ENCODE data around the gene KLHL30. TPM values are rescaled to one million over a fixed set of nuclear protein-coding genes. Genes with fewer than 3 reads are reported as not detected.

KLHL30 gene
- total RNA-seq, 1 experiment from 2014 or later, result not detected

DNA sequence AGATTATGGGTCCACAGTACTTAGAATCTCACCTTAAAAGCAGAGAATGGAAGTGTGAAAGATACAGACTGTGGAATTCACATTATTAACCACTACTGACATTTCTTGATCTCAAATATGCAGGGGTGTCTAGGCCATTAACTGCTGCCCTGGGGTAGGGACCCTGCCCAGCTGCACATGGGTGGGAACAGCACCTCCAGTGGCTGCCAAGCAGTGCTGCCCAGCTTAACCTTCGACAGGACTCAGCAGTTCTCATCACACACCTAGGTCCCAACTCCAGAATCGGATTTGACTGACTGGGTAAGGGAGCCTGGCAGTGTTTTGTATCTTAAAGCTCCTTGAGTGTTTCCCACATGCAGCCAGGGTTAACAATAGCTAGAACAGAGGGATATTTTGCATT, 35.2 kb downstream of the KLHL30 start:
- no peak for DNase-seq (ENCODE audit: low read depth)

DNA sequence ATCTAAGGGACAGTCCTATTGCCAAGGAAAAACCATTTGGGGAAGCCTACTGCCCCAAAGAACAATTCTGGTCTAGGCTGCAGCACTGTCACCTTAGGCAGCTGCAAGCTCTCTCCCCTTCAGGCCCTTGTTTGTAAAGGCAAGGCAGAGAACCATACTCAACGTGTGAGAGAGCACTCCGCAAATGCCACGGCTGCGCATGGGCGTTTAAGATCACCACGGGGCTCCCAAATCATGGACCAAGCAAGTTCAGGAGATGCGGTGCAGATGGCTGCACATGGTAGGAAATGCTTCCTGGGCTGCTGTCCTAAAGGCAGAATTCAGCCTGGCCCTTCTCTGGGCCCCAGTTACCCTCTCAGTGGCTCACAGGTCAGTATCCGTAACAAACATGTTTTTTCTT, 35.8 kb downstream of the KLHL30 start:
- DNase-seq (ENCODE audit: low read depth), result no peak

DNA sequence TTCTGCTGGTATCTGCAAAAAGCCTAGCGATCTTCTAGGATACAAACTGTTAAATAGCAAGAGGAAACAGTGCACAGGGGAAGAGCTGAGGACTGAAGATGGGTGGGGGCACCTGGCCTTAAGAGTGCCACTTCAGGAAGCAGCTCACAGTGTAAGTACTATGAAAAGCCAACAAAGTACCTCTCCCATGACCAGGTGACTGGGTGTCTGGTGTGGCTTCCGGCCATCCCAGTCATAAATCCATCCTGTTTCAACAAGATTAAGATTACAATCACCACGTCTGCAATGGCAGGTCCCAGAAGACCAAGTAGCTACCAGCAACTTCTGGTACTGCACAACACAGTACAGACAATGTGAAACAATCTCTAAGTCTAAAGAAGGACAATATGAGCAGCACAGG, 36.2 kb downstream of the KLHL30 start:
- DNase-seq (ENCODE audit: low read depth), result no peak

DNA sequence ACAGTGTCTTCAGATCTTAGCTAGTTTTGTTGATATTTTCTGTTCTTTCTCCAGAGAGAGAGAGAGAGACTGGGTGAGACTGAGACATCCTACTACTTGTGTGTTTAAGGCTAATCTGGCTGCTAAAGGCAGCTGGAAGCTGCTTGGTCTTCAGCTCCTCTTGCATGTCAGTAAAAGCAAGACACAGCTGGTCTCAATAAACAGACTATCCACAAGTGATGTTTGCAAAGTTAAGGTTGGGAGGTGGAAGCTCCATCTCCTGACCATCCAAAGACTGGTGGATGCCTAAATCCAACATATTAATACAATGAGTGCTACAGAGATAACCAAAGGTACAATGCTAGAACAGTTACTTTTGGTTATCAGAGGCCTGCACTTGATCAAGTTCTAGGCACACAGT, 38.1 kb downstream of the KLHL30 start:
- DNase-seq (ENCODE audit: low read depth), result no peak

DNA sequence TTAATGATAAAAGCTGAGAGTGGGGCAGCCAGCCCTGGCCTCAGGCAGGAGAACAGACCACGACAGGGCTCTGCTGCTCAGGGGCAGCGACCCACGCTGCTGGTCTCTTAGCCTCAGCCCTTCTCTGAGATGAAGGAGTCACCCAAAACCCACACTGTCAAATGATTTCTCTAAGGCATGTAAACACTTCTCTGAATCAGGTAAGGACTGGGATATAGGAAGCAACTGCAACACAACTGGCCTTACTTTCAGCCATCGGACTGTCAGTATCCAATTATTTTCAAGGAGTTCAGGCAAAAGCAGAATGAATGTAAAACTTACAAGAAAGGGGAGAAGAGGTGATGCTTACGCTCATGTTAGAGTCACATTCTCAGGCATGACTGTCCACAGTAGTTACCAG, 42.1 kb downstream of the KLHL30 start:
- no peak for DNase-seq (ENCODE audit: low read depth)

DNA sequence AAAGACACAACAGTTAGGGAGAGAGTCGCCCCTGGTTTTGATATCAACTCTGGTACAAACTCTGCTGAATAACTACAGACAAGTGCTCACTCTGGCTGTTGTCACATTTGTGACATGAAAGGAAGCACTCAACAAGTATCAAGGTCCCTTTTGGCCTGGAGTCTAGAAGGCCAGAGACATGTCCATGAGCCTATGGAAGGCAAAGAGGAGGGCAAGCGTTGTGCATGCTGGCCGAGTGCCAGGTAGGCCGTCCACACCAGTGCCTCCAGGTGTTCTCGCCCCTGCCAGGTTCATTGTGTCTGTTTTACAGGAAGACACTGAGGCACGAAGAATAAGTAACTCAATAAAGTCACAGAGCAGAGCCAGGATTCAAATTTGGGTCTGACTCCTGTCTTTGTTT, 43.9 kb downstream of the KLHL30 start:
- no peak for DNase-seq (ENCODE audit: low read depth)

DNA sequence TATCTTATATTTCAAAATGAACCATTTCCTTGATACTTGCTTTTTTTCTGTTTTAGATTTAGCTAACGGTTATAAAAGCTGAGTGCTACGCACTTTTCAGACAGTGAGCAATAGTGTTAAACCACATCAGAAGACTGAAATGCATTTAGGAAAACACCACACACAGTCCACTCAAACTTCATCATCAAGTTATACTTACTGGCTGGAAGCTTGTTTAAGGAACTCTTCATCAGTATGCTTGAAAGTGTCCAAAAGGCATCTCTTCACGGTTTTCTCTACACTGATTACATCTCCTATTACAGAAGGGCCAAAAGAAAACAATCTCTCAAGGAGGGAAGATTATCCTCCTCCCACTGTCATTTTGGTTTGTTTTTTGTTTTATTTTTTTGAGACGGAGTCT, 45.4 kb downstream of the KLHL30 start:
- DNase-seq (ENCODE audit: low read depth), result no peak

- DNase-seq (ENCODE audit: low read depth), result no peak
These were observed 49.4 kb downstream of the KLHL30 start for GRCh38 chr2:238187618-238188548.

DNA sequence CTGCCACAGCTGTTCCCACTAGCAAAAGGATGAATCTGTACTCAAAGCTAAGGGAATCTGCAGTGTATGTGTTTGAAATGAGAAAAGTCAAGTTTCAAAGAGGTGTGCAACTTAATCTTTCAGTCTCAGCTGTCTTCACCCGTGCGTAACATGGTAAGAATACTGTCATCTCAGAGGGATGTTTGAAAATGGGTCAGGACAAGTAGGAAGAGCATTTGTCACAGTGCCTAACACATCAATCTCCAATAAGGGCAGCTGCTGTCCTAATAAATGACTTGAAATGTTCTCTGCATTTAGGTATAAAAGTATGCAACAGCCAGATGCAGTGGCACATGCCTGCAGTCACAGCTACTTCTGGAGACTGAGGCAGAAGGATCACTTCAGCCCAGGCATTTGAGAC, 52.0 kb downstream of the KLHL30 start:
- DNase-seq (ENCODE audit: low read depth), result no peak

Other genes with a start within 250 kb of the KLHL30 start
- 71.4 and 77.4 TPM in 2 replicates for gene UBE2F, start 171.7 kb upstream of the KLHL30 start, total RNA-seq (2014; rRNA removed; shearing (Covaris generic))
- gene SCLY, start 77.7 kb upstream of the KLHL30 start, total RNA-seq (2014; rRNA removed; shearing (Covaris generic)), result 49.4 and 51.2 TPM in 2 replicates
- gene ESPNL, start 38.3 kb upstream of the KLHL30 start, total RNA-seq (2014; rRNA removed; shearing (Covaris generic)), result 0.27 and 0.85 TPM in 2 replicates
- 13.1 and 15.3 TPM in 2 replicates for gene ERFE, start 20.3 kb downstream of the KLHL30 start, total RNA-seq (2014; rRNA removed; shearing (Covaris generic))
- 19.1 and 44.3 TPM in 2 replicates for gene ILKAP, start 65.0 kb downstream of the KLHL30 start, total RNA-seq (2014; rRNA removed; shearing (Covaris generic))
- gene HES6, start 101.4 kb downstream of the KLHL30 start, total RNA-seq (2014; rRNA removed; shearing (Covaris generic)), result 16.8 and 17.0 TPM in 2 replicates
- 2.6 and 2.9 TPM in 2 replicates for gene PER2, start 149.9 kb downstream of the KLHL30 start, total RNA-seq (2014; rRNA removed; shearing (Covaris generic))
- 5.2 and 7.1 TPM in 2 replicates for gene TRAF3IP1, start 181.8 kb downstream of the KLHL30 start, total RNA-seq (2014; rRNA removed; shearing (Covaris generic))